ENCODE measurements around the gene GDI2.
"Not testable (repeated sequence)": the region's sequence is repeated elsewhere in the genome, so short reads cannot be mapped to it uniquely, and the experiment has no call there.

The GDI2 gene

GRCh38 chr10:5810225-5810624 lies 3.0 kb downstream of the GDI2 start:
- Histone ChIP-seq H3F3A (ENCODE audit: control insufficient read depth, insufficient read depth) (peaks cover 10% of the 10 kb centered on the region), H3K4me2 (ENCODE audit: low read length) (peak overlapping the region; percentile 88)
- no peak for TF ChIP-seq CTCF (IDR thresholded peaks at IDR 0.05; ENCODE audit: low read depth, low read length, poor library complexity, severe bottlenecking)
- TF ChIP-seq EZH2phosphoT487 (IDR thresholded peaks at IDR 0.05; ENCODE audit: borderline replicate concordance, low read length): no peak

DNA sequence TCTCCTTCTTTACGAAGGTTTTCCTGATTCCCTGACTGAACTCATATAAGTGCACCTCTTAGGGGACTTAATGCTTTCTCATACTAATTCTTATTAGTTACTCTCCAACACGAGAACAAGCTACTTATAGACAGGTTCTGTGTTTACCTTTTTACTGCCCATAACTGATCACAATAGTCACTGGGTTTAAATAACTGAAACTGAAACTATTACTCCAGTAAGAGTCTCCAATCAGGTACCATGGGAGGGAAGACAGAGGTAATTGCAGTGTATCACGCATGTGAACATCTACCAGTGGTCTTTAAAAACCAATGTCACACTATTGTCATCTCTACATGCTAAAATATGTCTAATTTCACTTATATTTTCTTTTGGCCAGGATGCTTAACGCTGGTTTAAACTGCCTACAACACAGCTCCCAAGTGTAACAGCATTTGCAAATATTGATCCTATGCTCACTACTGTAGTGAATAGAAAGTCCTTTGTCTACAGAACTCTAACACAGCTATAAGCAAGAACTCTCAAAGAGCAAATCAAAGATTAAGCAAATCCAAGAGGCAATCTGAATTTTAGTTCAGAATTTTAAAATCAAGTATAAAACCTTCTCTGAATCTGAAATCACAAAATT lies 3.6 kb downstream of the GDI2 start:
- H3K9me3 ChIP-seq (ENCODE audit: control insufficient read depth, insufficient read depth, low read length): no peaks in the 10 kb centered on the region
- H3K36me3 ChIP-seq (ENCODE audit: control insufficient read depth, low read length): peaks cover 91% of the 10 kb centered on the region
- H3K4me3 ChIP-seq (ENCODE audit: low read length): peak overlapping the region; percentile 84
- peak overlapping the region; percentile 82; the same call in 1 of the 2 replicates for H3K27ac ChIP-seq (ENCODE audit: low read depth, low read length)
- peaks cover 61% of the 10 kb centered on the region for H4K20me1 ChIP-seq (ENCODE audit: control insufficient read depth, insufficient read depth, low read depth, low read length)
- no peaks in the 10 kb centered on the region for H3K27me3 ChIP-seq (ENCODE audit: control insufficient read depth, low read length)
- peaks cover 70% of the 10 kb centered on the region for H3K4me1 ChIP-seq (ENCODE audit: control insufficient read depth, low read length)
- H3K9me2 ChIP-seq (replicated peaks; ENCODE audit: control insufficient read depth, low read length): no peaks in the 10 kb centered on the region
- no peak for TF ChIP-seq CTCF (IDR thresholded peaks at IDR 0.05; ENCODE audit: low read depth, low read length, poor library complexity, severe bottlenecking)
- no peak for TF ChIP-seq EZH2phosphoT487 (IDR thresholded peaks at IDR 0.05; ENCODE audit: borderline replicate concordance, low read length)
- H3F3A ChIP-seq (ENCODE audit: control insufficient read depth, insufficient read depth): peaks cover 10% of the 10 kb centered on the region
- peak overlapping the region; percentile 88 for H3K4me2 ChIP-seq (ENCODE audit: low read length)
- H3K79me2 ChIP-seq (ENCODE audit: control insufficient read depth, low read length): peaks cover 98% of the 10 kb centered on the region

More at GRCh38 chr10:5810225-5810624, 3.0 kb downstream of the GDI2 start:
- Histone ChIP-seq H3K79me2 (ENCODE audit: control insufficient read depth, low read length) (peaks cover 98% of the 10 kb centered on the region), H3K4me3 (ENCODE audit: low read length) (peak overlapping the region; percentile 84), H3K27ac (ENCODE audit: low read depth, low read length) (peak overlapping the region; percentile 82; the same call in 1 of the 2 replicates), H3K9me3 (ENCODE audit: control insufficient read depth, insufficient read depth, low read length) (no peaks in the 10 kb centered on the region), H3K9me2 (replicated peaks; ENCODE audit: control insufficient read depth, low read length) (no peaks in the 10 kb centered on the region), H3K27me3 (ENCODE audit: control insufficient read depth, low read length) (no peaks in the 10 kb centered on the region), H4K20me1 (ENCODE audit: control insufficient read depth, insufficient read depth, low read depth, low read length) (peaks cover 61% of the 10 kb centered on the region), H3K36me3 (ENCODE audit: control insufficient read depth, low read length) (peaks cover 92% of the 10 kb centered on the region), H3K4me1 (ENCODE audit: control insufficient read depth, low read length) (peaks cover 72% of the 10 kb centered on the region)

DNA sequence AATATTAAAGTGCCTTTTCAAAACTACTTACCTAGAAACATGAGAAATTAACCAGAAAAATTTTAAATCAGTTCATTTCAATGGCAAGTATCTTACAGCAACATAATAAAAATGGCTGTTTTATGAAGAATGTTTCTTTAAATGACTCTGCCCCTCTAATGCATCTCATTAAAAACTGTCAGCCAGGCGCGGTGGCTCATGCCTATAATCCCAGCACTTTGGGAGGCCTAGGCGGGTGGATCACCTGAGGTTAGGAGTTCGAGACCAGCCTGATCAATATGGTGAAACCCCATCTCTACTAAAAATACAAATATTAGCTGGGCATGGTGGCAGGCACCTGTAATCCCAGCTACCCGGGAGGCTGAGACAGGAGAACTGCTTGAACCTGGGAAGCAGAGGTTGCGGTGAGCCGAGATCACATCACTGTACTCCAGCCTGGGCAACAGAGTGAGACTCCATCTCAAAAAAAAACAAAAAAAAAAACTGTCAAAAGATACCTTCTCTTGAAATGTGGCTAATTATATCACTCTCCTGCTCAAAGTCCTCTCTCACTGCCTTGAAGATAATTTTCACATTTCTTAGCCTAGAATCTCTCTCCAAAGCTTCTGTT lies 4.3 kb downstream of the GDI2 start:
- Histone ChIP-seq H3F3A (ENCODE audit: control insufficient read depth, insufficient read depth) (peaks cover 10% of the 10 kb centered on the region), H4K20me1 (ENCODE audit: control insufficient read depth, insufficient read depth, low read depth, low read length) (peaks cover 61% of the 10 kb centered on the region), H3K4me3 (ENCODE audit: low read length) (peak overlapping the region; percentile 84), H3K4me1 (ENCODE audit: control insufficient read depth, low read length) (peaks cover 63% of the 10 kb centered on the region), H3K36me3 (ENCODE audit: control insufficient read depth, low read length) (peaks cover 90% of the 10 kb centered on the region), H3K79me2 (ENCODE audit: control insufficient read depth, low read length) (peaks cover 98% of the 10 kb centered on the region), H3K27ac (ENCODE audit: low read depth, low read length) (peak overlapping the region; percentile 82; the same call in 1 of the 2 replicates), H3K4me2 (ENCODE audit: low read length) (peak overlapping the region; percentile 88)
- H3K9me2 ChIP-seq (replicated peaks; ENCODE audit: control insufficient read depth, low read length); H3K27me3 ChIP-seq (ENCODE audit: control insufficient read depth, low read length); H3K9me3 ChIP-seq (ENCODE audit: control insufficient read depth, insufficient read depth, low read length): not testable (repeated sequence)

DNA sequence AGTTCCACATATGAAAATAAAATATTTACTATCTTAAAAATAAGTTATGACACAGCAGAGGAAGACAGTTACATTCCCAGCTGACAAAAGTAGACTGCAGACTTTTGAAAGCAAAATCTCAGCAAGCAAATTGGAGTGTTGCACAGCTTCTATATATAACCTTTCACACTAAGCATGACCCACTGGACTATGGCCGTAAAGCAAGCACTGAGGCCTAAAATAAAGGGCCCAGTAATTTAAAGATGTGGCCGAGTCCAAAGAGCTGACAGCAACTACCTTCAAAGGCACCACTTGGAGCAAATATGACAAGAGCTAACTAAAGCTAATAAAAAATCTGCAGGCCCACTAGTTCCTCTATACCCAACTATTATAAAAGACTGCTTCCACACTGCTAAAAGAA lies 6.5 kb downstream of the GDI2 start:
- H3K27ac ChIP-seq (ENCODE audit: low read depth, low read length): peak overlapping the region; percentile 11
- peaks cover 100% of the 10 kb centered on the region for H3K79me2 ChIP-seq (ENCODE audit: control insufficient read depth, low read length)
- H4K20me1 ChIP-seq (ENCODE audit: control insufficient read depth, insufficient read depth, low read depth, low read length): peaks cover 61% of the 10 kb centered on the region
- no peaks in the 10 kb centered on the region for H3K9me3 ChIP-seq (ENCODE audit: control insufficient read depth, insufficient read depth, low read length)
- H3K27me3 ChIP-seq (ENCODE audit: control insufficient read depth, low read length): no peaks in the 10 kb centered on the region
- peaks cover 92% of the 10 kb centered on the region for H3K36me3 ChIP-seq (ENCODE audit: control insufficient read depth, low read length)
- peaks cover 12% of the 10 kb centered on the region for H3F3A ChIP-seq (ENCODE audit: control insufficient read depth, insufficient read depth)
- peak overlapping the region; percentile 88 for H3K4me2 ChIP-seq (ENCODE audit: low read length)
- TF ChIP-seq EZH2phosphoT487 (IDR thresholded peaks at IDR 0.05; ENCODE audit: borderline replicate concordance, low read length): no peak
- no peak for TF ChIP-seq CTCF (IDR thresholded peaks at IDR 0.05; ENCODE audit: low read depth, low read length, poor library complexity, severe bottlenecking)
- H3K9me2 ChIP-seq (replicated peaks; ENCODE audit: control insufficient read depth, low read length): no peaks in the 10 kb centered on the region
- peaks cover 63% of the 10 kb centered on the region for H3K4me1 ChIP-seq (ENCODE audit: control insufficient read depth, low read length)
- H3K4me3 ChIP-seq (ENCODE audit: low read length): peak overlapping the region; percentile 52

Data from DOHH2 (cell line).